Right lobe of liver (tissue), 6 donors: ENCODE results near the gene FRMD3. TPM values are rescaled to one million over a fixed set of nuclear protein-coding genes. Genes with fewer than 3 reads are reported as not detected.

Experiments used
- ATAC-seq, 4 donors: fragments of 200-7000 bp; cut with Tn5 transposase; one replicate each; pipeline ENCODE4 v1.9.1; 2020; ENCODE audit warnings: mild to moderate bottlenecking in 4 of 4, moderate library complexity in 4 of 4
- DNase-seq, 3 donors: peaks; one replicate each; pipeline ENCODE4 v3.0.0-alpha.2; 2020
- H3K27ac ChIP-seq, 3 donors: fragments of 200-600 bp; one replicate each; pipeline ENCODE4 v1.8.0; 2022
- H3K27me3 ChIP-seq, 2 donors: fragments of 200-600 bp; one replicate each; pipeline ENCODE4 v1.8.0; 2022
- H3K36me3 ChIP-seq, 4 donors: fragments of 200-600 bp; sonication (generic) in 1 of 4; one replicate each; pipeline versions ENCODE4 v1.5.1 to v1.8.0; 2017 to 2022; ENCODE audit warnings: control low read depth in 1 of 4
- H3K4me1 ChIP-seq, 4 donors: fragments of 200-600 bp; sonication (generic) in 1 of 4; one replicate each; pipeline versions ENCODE4 v1.5.1 to v1.8.0; 2017 to 2022; ENCODE audit warnings: control low read depth in 1 of 4
- H3K4me3 ChIP-seq, 3 donors: fragments of 200-600 bp; one replicate each; pipeline ENCODE4 v1.8.0; 2022
- H3K9me3 ChIP-seq, 4 donors: fragments of 200-600 bp; sonication (generic) in 1 of 4; one replicate each; pipeline versions ENCODE4 v1.5.1 to v1.8.0; 2017 to 2022; ENCODE audit warnings: control low read depth in 1 of 4
- CTCF ChIP-seq, 4 donors: fragments of 200-600 bp in 3 of 4; fragments of 450-650 bp in 1 of 4; IDR thresholded peaks; one replicate each; pipeline versions ENCODE4 v1.5.1 to v1.8.0; 2016 to 2022; ENCODE audit warnings: antibody characterized with exemption in 4 of 4, mild to moderate bottlenecking in 2 of 4
- POLR2A ChIP-seq: fragments of 450-650 bp; IDR thresholded peaks from one replicate; pipeline ENCODE4 v1.6.1; 2017; ENCODE audit warnings: antibody characterized with exemption, mild to moderate bottlenecking
- WGBS: methylation state at CpG from one replicate; pipeline ENCODE4 v1.1.6; 2018; ENCODE audit warnings: low coverage, low lambda C conversion rate; ENCODE audit not compliant: insufficient coverage; ENCODE audit errors: missing lambda C conversion rate; 5-methylcytosine and 5-hydroxymethylcytosine counted together
- intact Hi-C, 2 donors: fragments of 100-400 bp; cut with DNase I; formaldehyde crosslinking; loops; one replicate each; pipeline versions ENCODE4 v1.11.2 to v1.14.1; 2022
- total RNA-seq, 6 experiments: library from RNA; depleted of rRNA in 2 of 6; stranded (reverse); fragments of >200 nt in 2 of 6; fragmentation: NEBNext Ultra II Directional in 3 of 6; extraction: Animal tissue kit (Norgen Biotek cat#: 25700) in 3 of 6; gene quantifications; one replicate each; pipeline versions ENCODE4 v1.1.0 to v1.2.4, GENCODE V29; 2016 to 2023
- donor health status: DM: no; HTN: yes; CAD: no.
- donor health status: DM: no; HTN: no; CAD: no.
- donor health status: DM: no; HTN: no; CAD: no.
- donor health status: DM: no; HTN: yes; CAD: no.
- donor health status: DM: no; HTN: yes; CAD: no.

Gene FRMD3
- total RNA-seq, 6 experiments from 2014 or later: 0.28 to 0.88 (median 0.34) TPM

DNA sequence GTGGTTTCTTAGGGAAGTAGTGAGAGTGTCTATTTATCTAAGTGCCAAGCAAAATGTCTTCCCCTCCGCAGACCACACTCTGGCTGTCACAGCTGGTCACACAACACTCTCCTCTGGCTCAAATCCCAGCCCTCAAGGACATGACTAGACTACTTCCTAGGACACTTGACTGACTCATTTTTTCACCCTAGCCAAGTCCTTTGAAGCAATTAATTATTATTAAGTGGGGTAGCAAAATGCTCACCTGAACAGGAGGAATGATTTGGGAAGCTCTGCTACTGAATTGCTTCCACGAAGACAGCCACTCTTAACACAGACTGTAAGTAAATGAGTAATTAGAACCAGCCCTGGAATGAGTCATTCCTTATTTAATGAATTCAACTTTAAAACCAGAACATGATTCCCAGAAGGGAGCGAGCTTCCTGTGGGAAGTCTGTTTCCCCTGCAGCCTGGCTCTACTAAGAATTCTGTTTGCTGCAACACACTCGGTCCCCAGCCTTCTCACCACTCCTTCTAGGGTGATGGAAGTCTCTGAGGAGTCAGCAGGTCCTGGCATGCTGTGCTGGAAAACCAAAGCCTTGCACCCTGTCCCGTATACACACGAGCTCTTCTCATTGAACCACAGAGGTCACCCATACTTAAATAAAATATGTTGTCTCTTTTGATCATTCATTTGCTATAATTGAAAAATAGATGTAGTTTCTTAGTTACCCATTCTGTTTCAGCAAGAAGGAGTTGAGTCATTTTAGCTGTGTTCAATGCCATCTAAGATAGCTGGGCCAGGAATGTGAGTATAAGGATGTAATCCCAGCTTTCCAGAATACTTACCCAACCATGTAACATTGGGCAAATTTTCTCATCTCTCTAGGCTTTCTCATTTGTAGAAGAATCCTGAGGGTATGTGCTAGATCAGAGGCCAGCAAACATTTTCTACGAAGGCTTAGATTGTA lies 256.6 kb downstream of the FRMD3 start:
- Histone ChIP-seq H3K4me3 (no peak overlapping the region), H3K27me3 (no peaks in the 10 kb centered on the region), H3K27ac (no peak overlapping the region), H3K36me3 (no peaks in the 10 kb centered on the region), H3K4me1 (no peaks in the 10 kb centered on the region), H3K9me3 (no peaks in the 10 kb centered on the region)
- ATAC-seq (peak; percentile 24 to 67 (median 43)), DNase-seq (no peak)
- WGBS: 33% methylated on average over 7 of the region's 7 CpGs
- no peak for TF ChIP-seq POLR2A
- no peak for TF ChIP-seq CTCF (IDR thresholded peaks at IDR 0.05)
- intact Hi-C loops: no loop called here

- Histone ChIP-seq H3K4me1 (no peaks in the 10 kb centered on the region), H3K27me3 (no peaks in the 10 kb centered on the region), H3K36me3 (no peaks in the 10 kb centered on the region), H3K27ac (no peak overlapping the region), H3K9me3 (no peaks in the 10 kb centered on the region), H3K4me3 (no peak overlapping the region)
- TF ChIP-seq CTCF (IDR thresholded peaks at IDR 0.05): no peak
- no peak for TF ChIP-seq POLR2A
- intact Hi-C loops: no loop called here
- no peak for DNase-seq
- no peak for ATAC-seq
- WGBS: 73% methylated on average over 2 of the region's 2 CpGs
Observed at GRCh38 chr9:83280790-83281189, 257.4 kb downstream of the FRMD3 start.

DNA sequence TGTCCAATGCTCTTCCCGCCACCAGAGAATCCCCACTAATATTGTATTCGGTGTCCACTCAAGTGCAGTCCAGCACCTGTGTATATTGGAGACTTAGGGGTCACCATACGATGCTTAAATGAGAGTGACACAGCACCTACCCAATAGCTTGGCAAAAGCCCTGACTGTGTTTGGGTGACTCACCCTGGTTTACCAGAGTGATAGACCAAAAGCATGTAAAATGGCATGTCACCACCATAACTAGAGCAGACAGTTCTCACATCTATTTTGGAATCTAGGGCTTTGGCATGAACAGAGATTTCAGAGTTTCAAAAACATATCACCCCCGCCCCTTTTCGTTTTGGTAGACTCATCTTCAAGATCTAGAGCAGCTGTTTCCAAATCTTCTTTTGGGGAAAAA lies 257.9 kb downstream of the FRMD3 start:
- no peaks in the 10 kb centered on the region for H3K36me3 ChIP-seq
- no peaks in the 10 kb centered on the region for H3K4me1 ChIP-seq
- H3K9me3 ChIP-seq: no peaks in the 10 kb centered on the region
- H3K27me3 ChIP-seq: no peaks in the 10 kb centered on the region
- DNase-seq: no peak
- intact Hi-C loops: no loop called here
- TF ChIP-seq CTCF (IDR thresholded peaks at IDR 0.05): no peak
- no peak for TF ChIP-seq POLR2A
- no peak overlapping the region for H3K4me3 ChIP-seq
- H3K27ac ChIP-seq: no peak overlapping the region
- ATAC-seq: no peak
- 90% methylated on average over 4 of the region's 5 CpGs for WGBS

- no peaks in the 10 kb centered on the region for H3K9me3 ChIP-seq
- no peaks in the 10 kb centered on the region for H3K36me3 ChIP-seq
- H3K4me1 ChIP-seq: no peaks in the 10 kb centered on the region
- intact Hi-C loops: no loop called here
- TF ChIP-seq CTCF (IDR thresholded peaks at IDR 0.05): no peak
- no peak for TF ChIP-seq POLR2A
- 81% methylated on average over 5 of the region's 5 CpGs for WGBS
- ATAC-seq (no peak), DNase-seq (no peak)
- no peak overlapping the region for H3K27ac ChIP-seq
- no peak overlapping the region for H3K4me3 ChIP-seq
- no peaks in the 10 kb centered on the region for H3K27me3 ChIP-seq
Observed at GRCh38 chr9:83274787-83275186, 263.4 kb downstream of the FRMD3 start.
